ENCODE results near the gene MAFF. TPM values are rescaled to one million over a fixed set of nuclear protein-coding genes. Genes with fewer than 3 reads are reported as not detected.

Gene MAFF
- total and polyA plus RNA-seq, 9 of the 15 experiments (the other 6 are each of a cell fraction or from before 2014, with no cell fraction given), result 0.51 to 8.0 (median 5.4) TPM

DNA sequence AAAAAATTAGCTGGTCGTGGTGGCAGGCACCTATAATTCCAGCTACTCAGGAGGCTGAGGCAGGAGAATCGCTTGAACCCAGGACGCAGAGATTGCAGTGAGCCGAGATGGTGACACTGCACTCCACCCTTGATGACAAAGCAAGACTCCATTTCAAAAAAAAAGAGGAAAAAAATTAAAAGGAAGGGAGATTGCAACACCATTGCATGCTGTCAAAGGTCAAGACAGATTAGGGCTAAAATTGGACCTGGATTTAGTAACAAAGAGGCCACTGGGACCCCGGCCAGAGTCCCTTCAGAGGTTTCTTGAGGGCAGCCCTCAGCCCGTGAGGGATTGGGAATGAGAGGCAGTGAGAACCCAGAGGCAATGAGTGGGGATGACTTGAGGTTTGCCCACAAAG, 8.2 kb upstream of the MAFF start (continued):
- TF ChIP-seq BCOR (IDR thresholded peaks at IDR 0.05) (peak; percentile 58), SREBF2 (CRISPR knock-in tag; IDR thresholded peaks at IDR 0.05) (no peak), NEUROD1 (IDR thresholded peaks at IDR 0.05; ENCODE audit: borderline replicate concordance, low read depth, low read length, partially characterized antibody) (no peak), TEAD1 (CRISPR knock-in tag; IDR thresholded peaks at IDR 0.05) (no peak), ILK (tag; IDR thresholded peaks at IDR 0.05; ENCODE audit: borderline replicate concordance, low read depth) (no peak), ZNF778 (CRISPR knock-in tag; IDR thresholded peaks at IDR 0.05) (no peak), NFE2L1 (tag; IDR thresholded peaks at IDR 0.05; ENCODE audit: borderline replicate concordance, low read depth) (no peak), CEBPG (CRISPR knock-in tag; IDR thresholded peaks at IDR 0.05) (peak; percentile 90), CEBPG (tag; conservative IDR thresholded peaks at IDR 0.05 in 1 of 2, IDR thresholded peaks at IDR 0.05 in 1 of 2) (peak; percentile 91 to 94), SMARCC2 (IDR thresholded peaks at IDR 0.05; ENCODE audit: low read depth) (no peak), ZNF384 (IDR thresholded peaks at IDR 0.05; ENCODE audit: low read depth, low read length) (peak; percentile 90), ZNF507 (tag; conservative IDR thresholded peaks at IDR 0.05) (no peak), SMAD4 (CRISPR knock-in tag; conservative IDR thresholded peaks at IDR 0.05) (no peak; the same call in 1 of the 2 replicates), ZNF589 (CRISPR knock-in tag; IDR thresholded peaks at IDR 0.05; ENCODE audit: low read depth) (no peak), FOXA3 (CRISPR knock-in tag; conservative IDR thresholded peaks at IDR 0.05 in 1 of 2, IDR thresholded peaks at IDR 0.05 in 1 of 2) (no peak), TRIM24 (IDR thresholded peaks at IDR 0.05) (peak; percentile 73 to 78; a peak in 3 of 4 replicates), ZNF253 (CRISPR knock-in tag; conservative IDR thresholded peaks at IDR 0.05) (no peak), RBM34 (IDR thresholded peaks at IDR 0.05; ENCODE audit: borderline replicate concordance, insufficient read depth, low read length) (no peak), CREBBP (IDR thresholded peaks at IDR 0.05; ENCODE audit: low read depth, low read length) (no peak), TAL1 (IDR thresholded peaks at IDR 0.05) (0 out of 2 replicates have a peak, but pooled peaks have one; percentile 4), CBX8 (IDR thresholded peaks at IDR 0.05; ENCODE audit: borderline replicate concordance, extremely low read depth, low read depth, low read length, poor library complexity, severe bottlenecking) (no peak), HDAC2 (IDR thresholded peaks at IDR 0.05) (peak; percentile 44; the same call in 1 of the 2 replicates), HNRNPLL (IDR thresholded peaks at IDR 0.05; ENCODE audit: low read depth, low read length, poor library complexity, severe bottlenecking) (no peak)
- TF ChIP-seq, protein P1, sequence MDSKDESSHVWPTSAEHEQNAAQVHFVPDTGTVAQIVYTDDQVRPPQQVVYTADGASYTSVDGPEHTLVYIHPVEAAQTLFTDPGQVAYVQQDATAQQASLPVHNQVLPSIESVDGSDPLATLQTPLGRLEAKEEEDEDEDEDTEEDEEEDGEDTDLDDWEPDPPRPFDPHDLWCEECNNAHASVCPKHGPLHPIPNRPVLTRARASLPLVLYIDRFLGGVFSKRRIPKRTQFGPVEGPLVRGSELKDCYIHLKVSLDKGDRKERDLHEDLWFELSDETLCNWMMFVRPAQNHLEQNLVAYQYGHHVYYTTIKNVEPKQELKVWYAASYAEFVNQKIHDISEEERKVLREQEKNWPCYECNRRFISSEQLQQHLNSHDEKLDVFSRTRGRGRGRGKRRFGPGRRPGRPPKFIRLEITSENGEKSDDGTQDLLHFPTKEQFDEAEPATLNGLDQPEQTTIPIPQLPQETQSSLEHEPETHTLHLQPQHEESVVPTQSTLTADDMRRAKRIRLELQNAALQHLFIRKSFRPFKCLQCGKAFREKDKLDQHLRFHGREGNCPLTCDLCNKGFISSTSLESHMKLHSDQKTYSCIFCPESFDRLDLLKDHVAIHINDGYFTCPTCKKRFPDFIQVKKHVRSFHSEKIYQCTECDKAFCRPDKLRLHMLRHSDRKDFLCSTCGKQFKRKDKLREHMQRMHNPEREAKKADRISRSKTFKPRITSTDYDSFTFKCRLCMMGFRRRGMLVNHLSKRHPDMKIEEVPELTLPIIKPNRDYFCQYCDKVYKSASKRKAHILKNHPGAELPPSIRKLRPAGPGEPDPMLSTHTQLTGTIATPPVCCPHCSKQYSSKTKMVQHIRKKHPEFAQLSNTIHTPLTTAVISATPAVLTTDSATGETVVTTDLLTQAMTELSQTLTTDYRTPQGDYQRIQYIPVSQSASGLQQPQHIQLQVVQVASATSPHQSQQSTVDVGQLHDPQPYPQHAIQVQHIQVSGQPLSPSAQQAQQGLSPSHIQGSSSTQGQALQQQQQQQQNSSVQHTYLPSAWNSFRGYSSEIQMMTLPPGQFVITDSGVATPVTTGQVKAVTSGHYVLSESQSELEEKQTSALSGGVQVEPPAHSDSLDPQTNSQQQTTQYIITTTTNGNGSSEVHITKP (IDR thresholded peaks at IDR 0.05; ENCODE audit: partially characterized antibody), result no peak
- TF ChIP-seq, protein P2, sequence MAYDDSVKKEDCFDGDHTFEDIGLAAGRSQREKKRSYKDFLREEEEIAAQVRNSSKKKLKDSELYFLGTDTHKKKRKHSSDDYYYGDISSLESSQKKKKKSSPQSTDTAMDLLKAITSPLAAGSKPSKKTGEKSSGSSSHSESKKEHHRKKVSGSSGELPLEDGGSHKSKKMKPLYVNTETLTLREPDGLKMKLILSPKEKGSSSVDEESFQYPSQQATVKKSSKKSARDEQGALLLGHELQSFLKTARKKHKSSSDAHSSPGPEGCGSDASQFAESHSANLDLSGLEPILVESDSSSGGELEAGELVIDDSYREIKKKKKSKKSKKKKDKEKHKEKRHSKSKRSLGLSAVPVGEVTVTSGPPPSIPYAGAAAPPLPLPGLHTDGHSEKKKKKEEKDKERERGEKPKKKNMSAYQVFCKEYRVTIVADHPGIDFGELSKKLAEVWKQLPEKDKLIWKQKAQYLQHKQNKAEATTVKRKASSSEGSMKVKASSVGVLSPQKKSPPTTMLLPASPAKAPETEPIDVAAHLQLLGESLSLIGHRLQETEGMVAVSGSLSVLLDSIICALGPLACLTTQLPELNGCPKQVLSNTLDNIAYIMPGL (CRISPR knock-in tag; IDR thresholded peaks at IDR 0.05), result no peak
